Liver (tissue), 3 donors: ENCODE measurements around the gene PAMR1.

ENCODE experiments used
- CTCF ChIP-seq: fragments of 150-350 bp; IDR thresholded peaks from 2 replicates; pipeline ENCODE4 v1.5.1; 2017; ENCODE audit warnings: improper control_type of control experiment, low read depth, low read length; ENCODE audit not compliant: missing input control
- EGR1 ChIP-seq, 2 donors: IDR thresholded peaks; 2 replicates each; pipeline ENCODE4 v1.6.1; 2016 to 2018; ENCODE audit warnings: antibody characterized with exemption in 2 of 2, low read depth in 2 of 2
- FOXA1 ChIP-seq: IDR thresholded peaks from 2 replicates; pipeline ENCODE4 v1.6.1; 2016; ENCODE audit warnings: antibody characterized with exemption
- JUND ChIP-seq, 2 donors: IDR thresholded peaks; 2 replicates each; pipeline ENCODE4 v1.6.1; 2016; ENCODE audit warnings: antibody characterized with exemption in 2 of 2
- MAX ChIP-seq: IDR thresholded peaks from 2 replicates; pipeline ENCODE4 v1.6.1; 2016; ENCODE audit warnings: antibody characterized with exemption
- REST ChIP-seq: IDR thresholded peaks from 2 replicates; pipeline ENCODE4 v1.6.1; 2016; ENCODE audit warnings: antibody characterized with exemption, mild to moderate bottlenecking
- TAF1 ChIP-seq: conservative IDR thresholded peaks from 2 replicates; pipeline ENCODE4 v1.6.1; 2016; ENCODE audit warnings: antibody characterized with exemption, mild to moderate bottlenecking
- donor health status: healthy.
- donor health status: healthy.

- TF ChIP-seq CTCF (no peak), MAX (no peak), FOXA1 (no peak), EGR1 (IDR thresholded peaks at IDR 0.05; ENCODE audit: low read depth in 2 of 2) (no peak), TAF1 (no peak), REST (no peak), JUND (IDR thresholded peaks at IDR 0.05) (no peak)
Measured at GRCh38 chr11:35549787-35550186, 24.4 kb upstream of the PAMR1 start.
